K562 (cell line): ENCODE data around the gene CHPF2. TPM values are rescaled to one million over a fixed set of nuclear protein-coding genes. Genes with fewer than 3 reads are reported as not detected.

Experiments used
- ATAC-seq: fragments of 200-7000 bp; cut with Tn5 transposase; 3 replicates; pipeline ENCODE4 v1.9.1; 2020; ENCODE audit warnings: moderate library complexity
- BruUV-seq: library from RNA; stranded (reverse); fragments of 400-500 nt; replicated peaks from 2 replicates; lab custom pipeline; 2021; lab: Mats Ljungman, UMichigan
- CTCF ChIA-PET: fragments of 300-600 bp; formaldehyde crosslinking; extraction: SDS; loops from one replicate; lab custom pipeline; 2021; ENCODE audit warnings: low intra/inter-chr PET ratio; lab: Yijun Ruan, JAX
- POLR2A ChIA-PET: fragments of 300-600, 350-650 bp; sonication (Branson Sonifier 250); formaldehyde crosslinking; extraction: SDS; loops from one replicate; lab custom pipeline; 2021; ENCODE audit warnings: antibody characterized with exemption, inconsistent platforms; lab: Yijun Ruan, JAX
- DNase-seq, 4 experiments: peaks; one replicate each; pipeline versions ENCODE4 v3.0.0 to v3.0.0-alpha.2; 2011 to 2018; ENCODE audit warnings: low spot score in 3 of 4, mixed read lengths in 3 of 4; ENCODE audit errors: extremely low read depth in 1 of 4
- FAIRE-seq: peaks from 2 replicates; lab custom pipeline; 2011; peaks lifted over from hg19 to GRCh38; lab: Jason Lieb, UNC
- H2AFZ ChIP-seq: 2 replicates; pipeline ENCODE4 v1.6.0; 2011; ENCODE audit warnings: low read depth, low read length, control low read depth, inconsistent platforms
- H3K27ac ChIP-seq: fragments of 200-600 bp; 3 replicates; pipeline ENCODE4 v1.8.0; 2011; ENCODE audit warnings: low read depth, mild to moderate bottlenecking, control low read depth, inconsistent platforms, low read length, moderate library complexity, mixed read lengths; ENCODE audit errors: extremely low read depth
- H3K27me3 ChIP-seq, 2 experiments: fragments of 300-600 bp in 1 of 2; 2 replicates in 1 of 2; 3 replicates in 1 of 2; pipeline versions ENCODE4 v1.6.0 to v1.8.0; 2011; ENCODE audit warnings: inconsistent platforms in 2 of 2, low read length in 2 of 2, mild to moderate bottlenecking in 1 of 2, mixed read lengths in 1 of 2, moderate library complexity in 1 of 2; ENCODE audit not compliant: control insufficient read depth in 2 of 2, insufficient read depth in 2 of 2
- H3K36me3 ChIP-seq: fragments of 300-600 bp; 3 replicates; pipeline ENCODE4 v1.8.0; 2011; ENCODE audit warnings: mild to moderate bottlenecking, low read length, inconsistent platforms; ENCODE audit not compliant: control insufficient read depth, insufficient read depth
- H3K4me1 ChIP-seq, 2 experiments: fragments of 200-600 bp in 1 of 2; replicated peaks in 1 of 2; 2 replicates in 1 of 2; 3 replicates in 1 of 2; pipeline versions ENCODE4 v1.5.1 to v1.8.0; 2011; ENCODE audit warnings: inconsistent platforms in 2 of 2, low read length in 2 of 2, mild to moderate bottlenecking in 1 of 2, mixed read lengths in 1 of 2, moderate library complexity in 1 of 2; ENCODE audit not compliant: control insufficient read depth in 2 of 2, insufficient read depth in 2 of 2
- H3K4me2 ChIP-seq: 2 replicates; pipeline ENCODE4 v1.6.1; 2011; ENCODE audit warnings: low read length, control low read depth, inconsistent platforms, mixed read lengths; ENCODE audit not compliant: insufficient read depth
- H3K4me3 ChIP-seq: fragments of 200-600 bp; sonication (generic), shearing (Covaris generic); 2 replicates; pipeline ENCODE4 v1.5.1; 2016; ENCODE audit warnings: control low read depth, inconsistent platforms
- H3K79me2 ChIP-seq: fragments of 200-600 bp; 3 replicates; pipeline ENCODE4 v1.8.0; 2011; ENCODE audit warnings: low read length, inconsistent platforms; ENCODE audit not compliant: control insufficient read depth, insufficient read depth
- H3K9ac ChIP-seq, 2 experiments: 2 replicates each; pipeline versions ENCODE4 v1.6.0 to v1.6.1; 2011; ENCODE audit warnings: low read depth in 2 of 2, low read length in 2 of 2, control low read depth in 1 of 2, inconsistent platforms in 1 of 2, mild to moderate bottlenecking in 1 of 2, mixed read lengths in 1 of 2; ENCODE audit not compliant: insufficient read depth in 1 of 2
- H3K9me1 ChIP-seq: one replicate; pipeline ENCODE4 v1.6.0; 2011; ENCODE audit warnings: inconsistent platforms, mild to moderate bottlenecking, low read length, moderate library complexity; ENCODE audit not compliant: control insufficient read depth, insufficient read depth
- H3K9me3 ChIP-seq: replicated peaks from 2 replicates; pipeline ENCODE4 v1.5.1; 2011; ENCODE audit warnings: low read depth, low read length, inconsistent platforms; ENCODE audit not compliant: control insufficient read depth, insufficient read depth
- H4K20me1 ChIP-seq: replicated peaks from 2 replicates; pipeline ENCODE4 v1.6.1; 2011; ENCODE audit warnings: low read length, inconsistent platforms, mixed read lengths; ENCODE audit not compliant: control insufficient read depth, insufficient read depth
- ADNP ChIP-seq: fragments of 200-800 bp; sonication (Bioruptor generic); IDR thresholded peaks from 2 replicates; pipeline ENCODE4 v1.6.1; 2016; ENCODE audit warnings: missing genetic modification characterization, missing compliant biosample characterization
- ATF7 ChIP-seq: fragments of 450-650 bp; IDR thresholded peaks from 2 replicates; pipeline ENCODE4 v1.7.1; 2014; ENCODE audit warnings: mild to moderate bottlenecking, moderate library complexity
- FOXP1 ChIP-seq: sonication (generic); formaldehyde crosslinking; IDR thresholded peaks from 2 replicates; pipeline ENCODE4 v1.8.0; 2022; ENCODE audit warnings: mild to moderate bottlenecking, missing genetic modification reagents
- MTA3 ChIP-seq: fragments of 450-650 bp; formaldehyde crosslinking; IDR thresholded peaks from 2 replicates; pipeline ENCODE4 v1.6.1; 2017; ENCODE audit warnings: mild to moderate bottlenecking, borderline replicate concordance
- NCOA2 ChIP-seq, 2 experiments: fragments of 450-650 bp; IDR thresholded peaks; 2 replicates each; pipeline ENCODE4 v1.6.1; 2018; ENCODE audit warnings: mild to moderate bottlenecking in 2 of 2, moderate library complexity in 1 of 2; ENCODE audit not compliant: partially characterized antibody in 2 of 2
- NR1H2 ChIP-seq: sonication (generic); formaldehyde crosslinking; IDR thresholded peaks from 2 replicates; pipeline ENCODE4 v1.4.0; 2020; ENCODE audit warnings: mild to moderate bottlenecking, missing genetic modification reagents
- PHF20 ChIP-seq: fragments of 450-650 bp; IDR thresholded peaks from 2 replicates; pipeline ENCODE4 v1.6.1; 2018; ENCODE audit not compliant: partially characterized antibody
- POLR2G ChIP-seq: fragments of 200-400 bp; formaldehyde crosslinking; IDR thresholded peaks from 2 replicates; pipeline ENCODE4 v1.6.1; 2017; ENCODE audit warnings: low read depth, mild to moderate bottlenecking, antibody characterized with exemption, low read length, moderate library complexity
- TARDBP ChIP-seq: fragments of 450-650 bp; IDR thresholded peaks from 2 replicates; pipeline ENCODE4 v1.6.1; 2016
- TRIM24 ChIP-seq, 2 experiments: fragments of 450-650 bp; IDR thresholded peaks; 2 replicates each; pipeline ENCODE4 v1.6.1; 2016
- ZNF324 ChIP-seq: fragments of 250-450 bp; sonication (Bioruptor Pico); IDR thresholded peaks from 2 replicates; pipeline ENCODE4 v1.4.0; 2020; ENCODE audit warnings: mild to moderate bottlenecking
- ZNF644 ChIP-seq: fragments of 200-800 bp; sonication (Bioruptor generic); IDR thresholded peaks from 2 replicates; pipeline ENCODE4 v1.6.1; 2016; ENCODE audit warnings: low read depth, missing genetic modification characterization, missing compliant biosample characterization
- WGBS: fragments of 100-300 bp; shearing (Covaris generic); methylation state at CpG from one replicate; pipeline ENCODE4 v1.1.6; 2016; ENCODE audit warnings: low coverage, mixed read lengths; ENCODE audit not compliant: insufficient coverage; ENCODE audit errors: missing lambda C conversion rate; 5-methylcytosine and 5-hydroxymethylcytosine counted together
- in situ Hi-C: fragments of 300-500 bp; cut with MboI; formaldehyde crosslinking; loops from 4 replicates; pipeline ENCODE4 v1.15.0; 2018; ENCODE audit warnings: inconsistent platforms, mixed read lengths
- intact Hi-C: fragments of 100-400 bp; cut with micrococcal nuclease; formaldehyde crosslinking; loops from 2 replicates; pipeline ENCODE4 v1.14.2; 2022
- polyA plus RNA-seq, 8 experiments: library from polyadenylated mRNA; depleted of rRNA in 4 of 8; stranded (reverse) in 5 of 8; unstranded in 3 of 8; fragments of >200 nt; fragmentation: Nextera tagmentation in 2 of 8; fragmentation: Illumina TruSeq in 1 of 8; extraction: Ambion mirVana in 2 of 8; extraction: Trizol in 1 of 8; gene quantifications; 2 replicates each; pipeline versions ENCODE4 v1.2.1 to v1.2.3, GENCODE V29; 2011 to 2014; ENCODE audit warnings: inconsistent platforms in 1 of 8, missing spikeins in 1 of 8
- total RNA-seq, 7 experiments: library from RNA; depleted of rRNA in 6 of 7; stranded (reverse); fragments of >200 nt in 6 of 7; fragmentation: Illumina TruSeq in 2 of 7; extraction: Trizol in 2 of 7; gene quantifications; 2 replicates each; pipeline versions ENCODE4 v1.2.1 to v1.2.3, GENCODE V29; 2011 to 2021; ENCODE audit warnings: low replicate concordance in 1 of 7
- TF ChIP-seq, protein P1 (sequence below): fragments of 250-450 bp; sonication (Bioruptor Pico); IDR thresholded peaks from 2 replicates; pipeline ENCODE4 v1.8.0; 2021; ENCODE audit warnings: moderate library complexity, mild to moderate bottlenecking, inconsistent platforms
- TF ChIP-seq, protein P2 (sequence below): sonication (generic); formaldehyde crosslinking; IDR thresholded peaks from 2 replicates; pipeline ENCODE4 v1.8.0; 2022; ENCODE audit warnings: missing genetic modification reagents, mild to moderate bottlenecking, borderline replicate concordance
- TF ChIP-seq, protein P3 (sequence below): fragments of 250-450 bp; sonication (Bioruptor Pico); IDR thresholded peaks from 2 replicates; pipeline ENCODE4 v1.4.0; 2020
- TF ChIP-seq, protein P4 (sequence below): sonication (generic); formaldehyde crosslinking; IDR thresholded peaks from 2 replicates; pipeline ENCODE4 v1.8.0; 2022; ENCODE audit warnings: missing genetic modification reagents, mild to moderate bottlenecking, moderate library complexity, borderline replicate concordance

Gene CHPF2
- total and polyA plus RNA-seq, 9 of the 15 experiments (the other 6 are each of a cell fraction or from before 2014, with no cell fraction given): 0.08 to 32.8 (median 10.5) TPM

DNA sequence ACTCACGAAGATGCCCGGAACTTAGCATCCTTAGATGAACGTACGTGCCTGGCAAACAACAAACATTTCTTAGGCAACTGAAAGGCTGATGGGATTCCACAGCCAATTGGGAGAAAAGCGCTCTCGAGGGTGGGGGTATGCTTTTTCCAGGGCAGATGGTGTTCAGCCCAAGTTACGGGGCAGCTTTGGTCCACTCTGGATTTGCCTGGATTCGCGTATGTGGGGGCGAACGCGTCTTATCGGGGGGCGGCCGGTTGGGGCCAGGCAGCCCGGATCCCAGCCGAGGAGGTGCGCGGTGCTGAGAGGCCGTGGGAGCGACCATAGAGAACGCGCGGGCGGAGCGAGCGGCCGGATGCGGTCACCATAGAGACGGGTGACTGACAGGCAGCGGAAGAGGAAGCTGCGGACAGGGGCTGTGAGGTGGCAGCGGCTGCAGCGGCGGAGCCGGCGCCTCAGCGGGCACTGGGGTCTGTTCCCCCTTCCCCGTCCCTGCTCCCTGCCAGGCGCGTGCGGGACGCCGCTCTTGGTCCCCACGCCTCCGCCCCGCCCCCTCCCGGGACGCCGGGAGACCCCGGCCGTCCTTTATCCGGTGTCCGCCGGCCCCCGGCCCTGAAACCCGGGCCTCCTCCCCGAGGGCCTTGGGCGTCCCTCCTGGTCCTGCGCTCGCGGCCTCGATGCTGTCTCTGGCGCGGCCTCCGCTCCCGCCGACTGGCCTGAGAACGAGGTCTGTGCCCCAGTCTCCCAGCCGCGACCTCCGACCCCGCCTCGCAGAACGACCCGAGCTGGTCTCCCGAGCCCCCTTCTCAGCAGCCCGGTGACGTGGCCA is at the start of gene CHPF2 (continued):
- TF ChIP-seq, protein P1, sequence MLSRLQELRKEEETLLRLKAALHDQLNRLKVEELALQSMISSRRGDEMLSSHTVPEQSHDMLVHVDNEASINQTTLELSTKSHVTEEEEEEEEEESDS (CRISPR knock-in tag): no peak
- peak; percentile 96; the same call in 1 of the 2 replicates for TF ChIP-seq NR1H2 (CRISPR knock-in tag)
- TF ChIP-seq FOXP1 (CRISPR knock-in tag): peak; percentile 73
- peak; percentile 87 for TF ChIP-seq POLR2G
- peak; percentile 80; the same call in 1 of the 2 replicates for TF ChIP-seq TARDBP

DNA sequence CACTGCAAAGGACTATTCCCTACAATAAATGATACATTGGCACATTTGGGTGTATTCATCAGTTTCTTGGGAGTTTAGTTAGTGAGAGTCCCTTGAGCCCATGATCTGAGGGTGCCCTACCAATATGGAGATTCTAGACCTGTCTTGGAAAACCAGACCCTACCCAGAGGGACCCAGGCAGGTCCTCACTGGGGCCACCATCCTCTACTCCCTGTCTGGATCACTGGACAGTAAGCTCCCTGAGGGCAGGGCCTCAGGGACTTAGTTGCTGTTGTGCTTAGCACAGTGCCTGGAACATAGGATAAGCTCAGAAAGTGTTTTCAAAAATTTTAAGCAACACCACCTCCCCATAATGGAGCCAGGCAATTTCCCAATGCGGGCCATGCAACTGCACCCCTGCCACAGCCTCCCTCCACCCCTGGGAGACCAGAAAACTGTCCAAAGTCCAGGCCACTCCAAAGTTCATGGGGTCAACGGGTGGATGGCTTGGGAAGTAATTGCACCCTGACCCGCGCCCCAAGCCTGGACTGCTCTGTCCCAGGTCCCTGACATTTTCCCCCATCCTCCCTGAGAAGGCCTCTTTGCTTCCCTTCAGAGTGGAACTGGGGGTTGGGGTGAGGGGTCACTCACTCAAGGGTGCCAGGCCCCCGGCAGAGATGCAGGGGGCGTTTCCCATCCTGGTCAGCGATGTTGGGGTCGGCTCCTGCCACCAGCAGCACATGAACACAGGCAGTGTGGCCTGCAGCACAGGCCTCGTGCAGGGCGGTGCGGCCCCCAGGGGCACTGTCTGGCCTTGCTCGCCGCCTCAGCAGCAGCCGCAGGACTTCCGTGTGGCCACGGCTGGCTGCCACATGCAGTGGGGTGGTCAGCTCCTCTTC is 46.3 kb upstream of the CHPF2 start:
- H3K79me2 ChIP-seq: no peaks in the 10 kb centered on the region
- ChIA-PET POLR2A (interaction anchor here (1.2 kb wide), 2 partner anchors 15 to 23 kb away, joined by 3 to 6 read pairs; no protein-coding TSS in a partner anchor), CTCF (no interaction called here)
- H3K4me2 ChIP-seq: no peak overlapping the region
- FAIRE-seq (no peak), ATAC-seq (peak; percentile 37; the same call in 2 of the 3 replicates), DNase-seq (no peak)
- intact Hi-C loops: no loop called here
- H2AFZ ChIP-seq: no peak overlapping the region
- no TSS peak for BruUV-seq
- no peak overlapping the region for H3K4me3 ChIP-seq
- peaks cover 53 to 64% of the 10 kb centered on the region in 2 experiments for H3K27me3 ChIP-seq
- H3K27ac ChIP-seq: no peak overlapping the region
- no peaks in the 10 kb centered on the region; the same call in 1 of the 2 replicates for H3K9me3 ChIP-seq
- H3K9me1 ChIP-seq: no peaks in the 10 kb centered on the region
- H3K4me1 ChIP-seq: peaks cover 0 to 19% of the 10 kb centered on the region in 2 experiments; a peak in 2 of 5 replicates
- WGBS: 20% methylated on average over 16 of the region's 16 CpGs
- no peak overlapping the region for H3K9ac ChIP-seq
- no peaks in the 10 kb centered on the region for H3K36me3 ChIP-seq
- in situ Hi-C loops: no loop called here
- H4K20me1 ChIP-seq: no peaks in the 10 kb centered on the region
- TF ChIP-seq ATF7 (no peak), NCOA2 (IDR thresholded peaks at IDR 0.05; ENCODE audit: partially characterized antibody in 2 of 2) (no peak), ADNP (no peak), MTA3 (no peak), ZNF644 (tag) (no peak), PHF20 (no peak), TRIM24 (IDR thresholded peaks at IDR 0.05) (peak in 1 of 2 experiments; percentile 30; a peak in 1 of 4 replicates), ZNF324 (CRISPR knock-in tag) (no peak)
- TF ChIP-seq, protein P2, sequence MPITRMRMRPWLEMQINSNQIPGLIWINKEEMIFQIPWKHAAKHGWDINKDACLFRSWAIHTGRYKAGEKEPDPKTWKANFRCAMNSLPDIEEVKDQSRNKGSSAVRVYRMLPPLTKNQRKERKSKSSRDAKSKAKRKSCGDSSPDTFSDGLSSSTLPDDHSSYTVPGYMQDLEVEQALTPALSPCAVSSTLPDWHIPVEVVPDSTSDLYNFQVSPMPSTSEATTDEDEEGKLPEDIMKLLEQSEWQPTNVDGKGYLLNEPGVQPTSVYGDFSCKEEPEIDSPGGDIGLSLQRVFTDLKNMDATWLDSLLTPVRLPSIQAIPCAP (CRISPR knock-in tag): no peak
- TF ChIP-seq, protein P3, sequence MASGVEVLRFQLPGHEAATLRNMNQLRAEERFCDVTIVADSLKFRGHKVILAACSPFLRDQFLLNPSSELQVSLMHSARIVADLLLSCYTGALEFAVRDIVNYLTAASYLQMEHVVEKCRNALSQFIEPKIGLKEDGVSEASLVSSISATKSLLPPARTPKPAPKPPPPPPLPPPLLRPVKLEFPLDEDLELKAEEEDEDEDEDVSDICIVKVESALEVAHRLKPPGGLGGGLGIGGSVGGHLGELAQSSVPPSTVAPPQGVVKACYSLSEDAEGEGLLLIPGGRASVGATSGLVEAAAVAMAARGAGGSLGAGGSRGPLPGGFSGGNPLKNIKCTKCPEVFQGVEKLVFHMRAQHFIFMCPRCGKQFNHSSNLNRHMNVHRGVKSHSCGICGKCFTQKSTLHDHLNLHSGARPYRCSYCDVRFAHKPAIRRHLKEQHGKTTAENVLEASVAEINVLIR (CRISPR knock-in tag): no peak
- TF ChIP-seq, protein P4, sequence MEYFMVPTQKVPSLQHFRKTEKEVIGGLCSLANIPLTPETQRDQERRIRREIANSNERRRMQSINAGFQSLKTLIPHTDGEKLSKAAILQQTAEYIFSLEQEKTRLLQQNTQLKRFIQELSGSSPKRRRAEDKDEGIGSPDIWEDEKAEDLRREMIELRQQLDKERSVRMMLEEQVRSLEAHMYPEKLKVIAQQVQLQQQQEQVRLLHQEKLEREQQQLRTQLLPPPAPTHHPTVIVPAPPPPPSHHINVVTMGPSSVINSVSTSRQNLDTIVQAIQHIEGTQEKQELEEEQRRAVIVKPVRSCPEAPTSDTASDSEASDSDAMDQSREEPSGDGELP (CRISPR knock-in tag): 0 out of 2 replicates have a peak, but pooled peaks have one; percentile 20
